GM18502 (cell line): ENCODE measurements around the gene PDS5A.
"Not testable (repeated sequence)": the region's sequence is repeated elsewhere in the genome, so short reads cannot be mapped to it uniquely, and the experiment has no call there.

Source experiments
- ATAC-seq: cut with Tn5 transposase; IDR thresholded peaks from one replicate; pipeline ENCODE4 v1.9.1; 2021; ENCODE audit warnings: mild to moderate bottlenecking; ENCODE audit not compliant: unreplicated experiment, poor library complexity

The PDS5A gene

DNA sequence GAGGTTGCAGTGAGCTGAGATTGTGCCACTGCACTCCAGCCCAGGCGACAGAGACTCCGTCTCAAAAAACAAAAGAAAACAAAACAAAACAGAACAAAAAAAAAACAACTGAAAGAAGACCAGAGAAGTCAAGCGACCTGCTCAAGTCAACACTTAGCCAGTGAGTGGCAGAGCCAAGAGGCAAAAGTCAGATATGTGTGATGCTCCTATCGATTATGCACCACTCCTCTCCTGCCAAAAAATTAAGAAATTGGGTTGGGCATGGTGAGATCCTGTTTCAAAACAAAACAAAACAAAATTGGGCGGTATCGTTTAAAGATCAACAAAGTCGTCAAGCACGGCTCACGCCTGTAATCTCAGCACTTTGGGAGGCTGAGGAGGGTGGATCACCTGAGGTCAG, 137.7 kb downstream of the PDS5A start:
- no peak for ATAC-seq

DNA sequence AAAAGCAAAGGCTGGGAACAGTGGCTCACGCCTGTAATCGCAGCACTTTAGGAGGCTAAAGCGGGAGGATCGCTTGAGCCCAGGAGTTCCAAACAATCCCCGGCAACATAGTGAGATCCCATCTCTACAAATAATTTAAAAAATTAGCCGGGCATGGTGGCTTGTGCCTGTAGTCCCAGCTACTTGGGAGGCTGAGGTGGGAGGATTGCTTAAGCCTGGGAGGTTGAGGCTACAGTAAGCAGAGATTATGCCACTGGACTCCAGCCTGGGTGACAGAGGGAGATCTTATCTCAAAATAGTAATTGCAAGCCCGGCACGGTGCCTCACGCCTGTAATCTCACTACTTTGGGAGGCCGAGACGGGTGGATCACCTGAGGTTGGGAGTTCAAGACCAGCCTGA, 139.3 kb downstream of the PDS5A start:
- not testable (repeated sequence) for ATAC-seq

DNA sequence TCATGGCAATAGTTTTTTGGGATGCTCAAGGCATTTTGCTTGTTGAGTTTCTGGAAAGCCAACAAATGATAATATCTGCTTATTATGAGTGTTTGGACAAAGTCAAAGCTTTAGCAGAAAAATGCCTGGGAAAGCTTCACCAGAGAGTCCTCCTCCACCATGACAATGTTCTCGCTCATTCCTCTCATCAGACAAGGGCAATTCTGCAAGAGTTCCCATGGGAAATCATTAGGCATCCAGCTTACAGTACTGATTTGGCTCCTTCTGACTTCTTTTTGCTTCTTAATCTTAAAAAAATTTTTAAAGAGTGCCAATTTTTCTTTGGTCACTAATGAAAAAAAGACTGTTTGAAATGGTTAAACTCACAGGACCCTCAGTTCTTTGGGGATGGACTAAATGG, 143.4 kb downstream of the PDS5A start:
- no peak for ATAC-seq

DNA sequence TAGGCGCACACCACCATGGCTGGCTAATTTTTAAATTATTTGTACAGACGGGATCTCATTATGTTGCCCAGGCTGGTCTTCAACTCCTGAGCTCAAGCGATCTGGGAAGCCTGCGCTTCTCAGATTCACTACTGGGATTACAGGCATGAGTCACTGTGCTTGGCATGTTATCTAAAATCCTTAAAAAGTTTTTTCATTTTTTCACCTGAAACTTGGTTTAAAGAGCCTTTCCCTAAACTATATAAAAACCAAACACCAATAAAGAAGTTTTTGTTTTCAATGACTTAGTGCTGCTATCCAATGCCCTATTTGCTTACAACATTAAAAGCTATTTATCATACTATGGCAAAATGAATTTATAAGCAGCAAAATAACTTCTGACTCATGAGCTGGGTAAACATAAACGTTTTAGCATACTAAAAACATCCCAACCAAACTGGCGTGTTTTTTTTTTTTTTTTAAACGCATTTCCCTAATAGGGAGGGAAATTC, 151.9 kb downstream of the PDS5A start:
- ATAC-seq, result no peak

DNA sequence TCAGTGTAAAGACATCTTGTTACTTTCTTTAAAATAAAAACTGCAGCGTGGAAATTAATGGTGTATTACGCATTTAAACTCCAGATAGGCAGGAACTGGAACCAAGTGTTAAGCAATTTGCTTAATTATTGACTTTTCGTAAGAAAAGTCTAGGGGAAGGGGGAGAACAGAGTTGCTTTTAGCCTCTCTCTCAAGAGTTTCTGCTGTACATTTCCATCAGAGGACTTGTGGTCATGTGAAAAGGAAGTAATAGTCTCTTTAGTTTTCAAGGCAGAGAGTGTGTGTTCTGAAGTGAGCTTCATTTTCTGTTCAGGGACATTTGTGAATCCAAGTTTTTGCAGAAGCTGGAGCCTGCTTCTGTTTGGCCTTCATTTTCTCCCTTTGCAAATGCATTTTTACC, 152.6 kb downstream of the PDS5A start:
- no peak for ATAC-seq

DNA sequence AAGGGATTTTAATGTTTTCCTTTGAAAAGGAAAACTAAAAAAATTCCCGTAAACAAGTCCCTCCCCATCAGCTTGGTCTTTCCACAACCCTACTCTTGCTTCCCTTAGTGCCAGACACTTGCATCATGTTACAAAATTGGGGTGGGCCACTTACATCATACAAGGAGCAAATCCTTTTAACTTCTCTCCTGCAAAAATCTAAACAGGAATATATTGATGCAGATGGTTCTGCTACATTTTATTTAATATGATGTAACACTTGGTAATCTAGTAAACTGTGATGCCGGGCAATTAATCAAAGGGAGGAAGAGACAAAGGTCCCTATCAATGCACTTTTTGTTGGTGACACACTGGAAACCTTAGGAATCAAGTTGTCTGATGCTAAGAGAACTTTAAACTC, 154.5 kb downstream of the PDS5A start:
- ATAC-seq, result no peak

DNA sequence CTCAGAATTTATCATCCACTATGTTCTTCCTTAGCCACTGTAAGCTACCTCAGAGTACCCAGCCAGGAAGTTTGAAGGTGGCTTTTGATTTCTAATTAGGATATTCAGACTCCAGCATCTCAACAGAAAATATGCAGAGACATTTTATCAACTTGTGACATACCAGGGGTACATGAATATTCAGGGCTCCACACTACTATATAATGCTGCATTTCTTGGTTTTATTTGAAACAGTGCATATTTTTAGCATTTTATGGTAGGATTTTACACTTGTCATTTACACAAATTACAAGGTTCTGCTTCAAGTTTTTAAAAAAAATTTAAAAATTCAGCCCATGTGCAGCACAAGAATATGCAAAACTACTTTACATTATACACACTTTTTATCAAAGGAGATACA, 155.0 kb downstream of the PDS5A start:
- no peak for ATAC-seq

DNA sequence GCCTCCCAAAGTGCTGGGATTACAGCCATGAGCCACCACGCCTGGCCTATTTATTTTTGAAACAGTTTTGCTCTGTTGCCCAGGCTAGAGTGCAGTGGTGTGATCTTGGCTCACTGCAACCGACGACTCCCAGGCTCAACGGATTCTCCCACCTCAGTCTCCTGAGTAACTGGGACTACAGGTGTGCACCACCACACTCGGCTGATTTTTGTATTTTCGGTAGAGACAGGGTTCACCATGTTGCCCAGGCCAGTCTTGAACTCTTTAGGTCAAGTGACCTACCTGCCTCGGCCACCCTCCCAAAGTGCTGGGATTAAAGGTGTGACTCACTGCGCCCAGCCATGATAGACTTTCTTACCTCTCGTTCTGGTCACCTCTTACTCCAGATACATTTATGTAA, 155.8 kb downstream of the PDS5A start:
- no peak for ATAC-seq

DNA sequence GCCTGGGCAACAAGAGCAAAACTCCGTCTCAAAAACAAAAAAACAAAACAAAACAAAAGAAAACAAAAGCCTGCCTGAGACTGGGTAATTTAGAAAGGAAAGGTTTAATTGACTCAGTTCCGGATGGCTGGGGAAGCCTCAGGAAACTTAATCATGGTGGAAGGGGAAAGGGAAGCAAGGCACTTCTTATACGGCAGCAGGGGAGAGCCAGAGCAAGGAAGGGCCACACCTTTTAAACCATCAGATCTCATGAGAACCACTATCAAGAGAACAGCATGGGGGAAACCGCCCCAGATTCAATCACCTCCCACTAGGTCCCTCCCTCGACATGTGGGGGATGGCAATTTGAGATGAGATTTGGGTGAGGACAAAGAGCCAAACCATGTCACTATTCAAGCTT, 157.5 kb downstream of the PDS5A start:
- ATAC-seq, result no peak

DNA sequence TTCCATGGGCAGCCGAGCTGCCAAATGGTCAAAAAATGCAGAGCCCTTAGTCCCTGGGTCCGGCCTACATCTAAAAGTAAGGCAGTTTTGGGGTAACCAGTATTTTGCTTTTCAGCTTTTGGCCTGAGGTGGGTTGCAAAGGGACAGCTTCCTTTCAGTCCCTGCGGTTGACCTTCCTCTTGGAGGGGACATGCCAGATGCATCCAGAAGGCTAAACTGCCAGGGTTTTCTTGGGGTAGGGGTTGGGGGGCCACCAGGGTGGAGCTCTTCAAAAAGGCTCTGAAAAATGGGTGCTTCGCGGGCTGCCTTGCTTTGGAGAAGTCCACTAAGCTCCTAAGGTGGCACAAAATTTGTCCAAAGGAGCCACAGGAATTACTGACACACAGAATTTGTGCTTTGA, 159.1 kb downstream of the PDS5A start:
- no peak for ATAC-seq

DNA sequence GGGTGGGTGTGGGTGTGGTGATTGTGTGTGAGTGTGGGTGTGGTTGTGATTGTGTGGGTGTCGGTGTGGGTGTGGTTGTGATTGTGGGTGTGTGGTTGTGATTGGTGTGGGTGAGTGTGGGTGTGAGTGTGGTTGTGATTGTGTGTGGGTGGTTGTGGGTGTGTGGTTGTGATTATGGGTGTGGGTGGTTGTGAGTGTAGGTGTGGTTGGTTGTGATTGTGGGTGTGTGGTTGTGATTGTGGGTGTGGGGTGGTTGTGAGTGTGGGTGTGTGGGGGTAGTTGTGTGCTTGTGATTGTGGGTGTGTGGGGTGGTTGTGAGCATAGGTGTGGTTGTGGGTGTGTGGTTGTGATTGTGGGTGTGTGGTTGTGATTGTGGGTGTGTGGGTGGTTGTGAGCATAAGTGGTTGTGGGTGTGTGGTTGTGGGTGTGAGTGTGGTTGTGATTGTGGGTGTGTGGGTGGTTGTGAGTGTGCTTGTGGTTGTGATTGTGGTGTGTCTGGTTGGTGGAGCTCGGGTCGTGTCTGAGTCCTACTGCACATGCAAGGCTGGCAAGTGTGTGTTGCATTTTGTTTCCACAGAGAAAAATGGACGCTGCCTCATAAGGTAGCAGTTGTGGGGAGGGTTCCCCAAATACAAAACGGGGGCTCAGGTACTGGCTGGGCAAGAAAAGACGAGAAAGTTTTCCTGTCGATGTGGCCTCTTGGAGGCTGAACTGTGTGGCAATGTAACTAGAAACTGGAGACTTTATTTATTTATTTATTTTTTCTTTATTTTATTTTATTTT, 163.1 kb downstream of the PDS5A start:
- no peak for ATAC-seq

DNA sequence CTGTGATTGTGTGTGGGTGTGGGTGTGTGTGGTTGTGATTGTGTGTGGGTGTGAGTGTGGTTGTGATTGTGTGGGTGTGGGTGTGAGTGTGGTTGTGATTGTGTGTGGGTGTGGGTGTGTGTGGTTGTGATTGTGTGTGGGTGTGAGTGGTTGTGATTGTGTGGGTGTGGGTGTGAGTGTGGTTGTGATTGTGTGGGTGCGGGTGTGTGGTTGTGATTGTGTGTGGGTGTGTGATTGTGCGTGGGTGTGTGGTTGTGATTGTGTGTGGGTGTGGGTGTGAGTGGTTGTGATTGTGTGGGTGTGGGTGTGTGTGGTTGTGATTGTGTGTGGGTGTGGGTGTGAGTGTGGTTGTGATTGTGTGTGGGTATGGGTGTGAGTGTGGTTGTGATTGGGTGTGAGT, 163.9 kb downstream of the PDS5A start:
- ATAC-seq, result not testable (repeated sequence)

DNA sequence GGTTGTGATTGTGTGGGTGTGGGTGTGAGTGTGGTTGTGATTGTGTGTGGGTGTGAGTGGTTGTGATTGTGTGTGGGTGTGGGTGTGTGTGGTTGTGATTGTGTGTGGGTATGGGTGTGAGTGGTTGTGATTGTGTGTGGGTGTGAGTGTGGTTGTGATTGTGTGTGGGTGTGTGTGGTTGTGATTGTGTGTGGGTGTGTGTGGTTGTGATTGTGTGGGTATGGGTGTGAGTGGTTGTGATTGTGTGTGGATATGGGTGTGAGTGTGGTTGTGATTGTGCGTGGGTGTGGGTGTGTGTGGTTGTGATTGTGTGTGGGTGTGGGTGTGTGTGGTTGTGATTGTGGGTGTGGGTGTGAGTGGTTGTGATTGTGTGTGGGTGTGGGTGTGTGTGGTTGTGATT, 164.7 kb downstream of the PDS5A start:
- not testable (repeated sequence) for ATAC-seq

DNA sequence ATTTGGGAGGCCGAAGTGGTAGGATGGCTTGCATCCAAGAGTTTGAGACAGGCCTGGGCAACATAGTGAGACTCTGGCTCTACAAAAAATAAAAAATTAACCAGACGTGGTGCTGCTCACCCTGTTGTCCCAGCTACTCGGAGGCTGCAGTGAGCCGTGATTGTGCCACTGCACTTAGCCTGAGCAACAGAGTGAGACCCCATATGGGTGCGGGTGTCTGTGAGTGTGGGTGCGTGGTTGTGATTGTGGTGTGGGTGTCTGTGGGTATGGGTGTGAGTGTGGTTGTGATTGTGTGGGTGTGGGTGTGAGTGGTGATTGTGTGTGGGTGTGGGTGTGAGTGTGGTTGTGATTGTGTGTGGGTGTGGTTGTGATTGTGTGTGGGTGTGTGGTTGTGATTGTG, 165.2 kb downstream of the PDS5A start:
- no peak for ATAC-seq

DNA sequence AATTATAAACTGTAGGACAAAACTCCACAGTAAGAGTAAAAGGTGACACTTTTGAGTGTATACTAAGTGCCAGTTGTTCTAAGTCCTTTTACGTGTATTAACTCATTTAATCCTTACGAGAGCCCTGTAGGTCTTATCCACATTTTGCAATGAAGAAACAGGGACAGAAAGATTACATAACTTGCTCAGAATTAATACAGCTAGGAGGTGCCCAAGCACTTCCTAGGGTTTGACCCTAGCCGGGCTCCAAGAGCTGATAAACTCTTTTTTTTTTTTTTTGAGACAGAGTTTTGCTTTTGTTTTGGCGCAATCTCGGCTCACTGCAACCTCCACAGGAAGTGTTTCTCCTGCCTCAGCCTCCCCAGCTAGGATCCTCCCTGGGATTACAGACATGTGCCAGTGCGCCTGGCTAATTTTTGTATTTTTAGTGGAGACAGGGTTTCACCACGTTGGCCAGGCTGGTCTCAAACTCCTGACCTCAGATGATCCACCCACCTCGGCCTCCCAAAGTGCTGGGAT, 169.4 kb downstream of the PDS5A start:
- ATAC-seq, result no peak

DNA sequence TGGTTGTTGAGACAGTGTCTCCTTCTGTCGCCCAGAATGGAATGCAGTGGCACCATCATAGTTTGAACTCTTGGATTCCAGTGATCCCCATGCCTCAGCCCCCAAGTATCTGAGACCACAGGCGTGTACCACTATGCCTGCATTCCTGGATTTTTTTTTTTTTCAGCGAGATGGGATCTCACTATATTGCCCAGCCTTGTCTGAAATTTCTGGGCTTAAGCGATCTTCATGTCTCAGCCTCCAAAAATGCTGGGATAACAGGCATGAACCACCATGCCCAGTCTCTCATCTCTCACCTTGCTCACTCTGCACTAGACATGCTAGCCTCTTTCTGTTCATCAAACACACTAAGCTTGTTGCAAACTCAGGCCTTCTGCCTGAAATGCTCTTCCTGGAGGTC, 175.7 kb downstream of the PDS5A start:
- ATAC-seq, result no peak

DNA sequence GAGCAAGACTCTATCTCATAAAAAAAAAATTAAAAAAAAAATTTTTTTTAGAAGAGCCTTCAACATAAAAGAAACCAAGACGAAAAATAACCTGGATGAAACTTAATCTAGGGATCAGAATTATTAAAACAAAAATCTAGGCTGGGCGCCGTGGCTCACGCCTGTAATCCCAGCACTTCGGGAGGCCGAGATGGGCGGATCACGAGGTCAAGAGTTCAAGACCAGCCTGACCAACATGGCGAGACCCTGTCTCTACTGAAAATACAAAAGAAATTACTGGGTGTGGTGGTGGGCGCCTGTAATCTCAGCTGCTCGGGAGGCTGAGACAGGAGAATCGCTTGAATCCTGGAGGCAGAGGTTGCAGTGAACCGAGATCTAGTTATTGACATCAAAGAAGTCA, 184.7 kb downstream of the PDS5A start:
- ATAC-seq, result not testable (repeated sequence)

DNA sequence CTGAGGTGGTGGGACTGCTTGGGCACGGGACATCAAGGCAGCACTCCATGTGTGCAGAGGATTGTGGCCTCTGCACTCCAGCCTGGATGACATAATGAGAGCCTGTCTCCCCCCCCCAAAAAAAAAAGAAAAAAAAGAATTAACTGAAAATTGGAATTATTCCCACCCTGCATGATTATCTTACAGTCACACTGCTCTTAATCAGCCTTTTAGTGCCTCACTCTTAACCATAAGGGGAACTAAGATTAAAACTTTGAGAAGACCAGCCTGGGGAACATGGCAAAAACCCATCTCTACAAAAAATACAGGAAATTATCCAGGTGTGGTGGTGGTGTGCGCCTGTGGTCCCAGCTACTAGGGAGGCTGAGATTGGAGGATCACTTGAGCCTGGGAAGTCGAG, 185.2 kb downstream of the PDS5A start:
- ATAC-seq, result no peak

DNA sequence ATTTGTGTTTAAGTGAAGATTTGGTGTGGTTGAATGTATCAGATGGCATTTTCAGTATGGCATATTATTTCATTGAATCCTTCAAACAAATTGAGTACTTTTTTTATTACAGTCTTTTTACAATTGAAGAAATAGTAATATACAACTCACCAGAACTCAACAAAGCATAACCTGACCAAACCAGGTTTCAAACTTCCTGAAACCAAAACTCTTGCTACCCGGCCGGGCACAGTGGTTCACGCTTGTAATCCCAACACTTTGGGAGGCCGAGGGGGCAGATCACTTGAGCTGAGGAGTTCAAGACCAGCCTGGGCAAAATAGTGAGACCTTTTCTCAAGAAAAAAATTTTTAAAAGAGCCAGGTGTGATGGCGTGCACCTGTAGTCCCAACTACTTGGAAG, 185.6 kb downstream of the PDS5A start:
- ATAC-seq, result no peak

DNA sequence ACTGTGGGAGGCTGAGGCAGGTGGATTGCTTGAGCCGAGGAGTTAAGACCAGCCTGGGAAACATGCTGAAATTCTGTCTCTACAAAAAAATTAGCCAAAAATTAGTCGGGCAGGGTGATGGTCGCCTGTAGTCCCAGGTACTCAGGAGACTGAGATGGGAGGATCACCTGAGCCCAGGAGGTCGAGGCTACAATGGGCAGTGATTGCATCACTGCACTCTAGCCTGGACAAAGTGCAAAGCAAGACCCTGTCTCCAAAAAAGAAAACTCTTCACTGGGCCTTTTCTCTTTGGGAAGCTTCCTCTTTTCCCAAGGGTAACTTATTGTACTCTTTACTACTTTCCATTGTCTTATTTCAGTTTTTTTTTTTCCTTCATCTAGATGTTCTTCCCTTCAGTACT, 190.9 kb downstream of the PDS5A start:
- no peak for ATAC-seq

DNA sequence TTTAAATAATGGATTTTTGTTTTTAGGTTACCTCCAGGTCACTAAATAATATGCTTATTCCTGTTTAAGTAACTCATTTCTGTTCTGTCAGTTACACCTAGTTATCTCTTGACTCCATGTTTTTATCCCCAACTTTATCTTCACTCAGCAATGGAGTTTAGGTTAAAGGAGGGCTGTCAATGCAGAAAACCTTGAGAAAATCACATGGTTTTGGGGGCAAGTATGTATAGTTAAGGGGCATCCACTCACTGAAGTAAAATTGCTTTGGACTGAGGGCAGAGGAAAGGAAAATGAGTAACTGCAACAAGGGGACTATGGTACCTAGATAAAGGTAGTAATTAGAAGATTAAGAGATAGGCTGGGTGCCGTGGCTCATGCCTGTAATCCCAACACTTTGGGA, 192.6 kb downstream of the PDS5A start:
- ATAC-seq, result no peak

DNA sequence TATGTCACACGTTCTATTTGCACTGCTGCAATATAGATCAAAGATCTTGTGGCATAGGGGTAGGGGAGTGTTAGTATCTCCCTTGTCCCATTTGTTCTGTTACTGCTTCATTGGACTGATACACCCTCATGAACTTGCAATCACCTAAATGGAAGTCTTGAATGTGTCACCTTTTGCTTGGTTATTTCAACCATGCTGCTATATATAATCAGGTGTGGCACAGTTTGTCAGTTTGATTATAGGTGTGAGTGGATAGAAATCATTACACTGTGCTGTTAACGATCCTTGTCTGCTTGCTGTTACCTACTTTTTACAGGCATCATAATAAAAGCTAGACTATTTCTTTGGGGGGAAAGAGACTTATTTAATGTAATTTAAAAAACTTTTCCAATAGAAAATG, 195.7 kb downstream of the PDS5A start:
- not testable (repeated sequence) for ATAC-seq
